NCI-H82 treated with DMSO at 0.1 percent for 48 hours (cell line): ENCODE measurements around the gene GNG7.
"Not testable (repeated sequence)": the region's sequence is repeated elsewhere in the genome, so short reads cannot be mapped to it uniquely, and the experiment has no call there.

Source experiments
- DNase-seq: peaks from one replicate; lab custom pipeline; 2025; ENCODE audit not compliant: unreplicated experiment; lab: John Stamatoyannopoulos, UW

The GNG7 gene

DNA sequence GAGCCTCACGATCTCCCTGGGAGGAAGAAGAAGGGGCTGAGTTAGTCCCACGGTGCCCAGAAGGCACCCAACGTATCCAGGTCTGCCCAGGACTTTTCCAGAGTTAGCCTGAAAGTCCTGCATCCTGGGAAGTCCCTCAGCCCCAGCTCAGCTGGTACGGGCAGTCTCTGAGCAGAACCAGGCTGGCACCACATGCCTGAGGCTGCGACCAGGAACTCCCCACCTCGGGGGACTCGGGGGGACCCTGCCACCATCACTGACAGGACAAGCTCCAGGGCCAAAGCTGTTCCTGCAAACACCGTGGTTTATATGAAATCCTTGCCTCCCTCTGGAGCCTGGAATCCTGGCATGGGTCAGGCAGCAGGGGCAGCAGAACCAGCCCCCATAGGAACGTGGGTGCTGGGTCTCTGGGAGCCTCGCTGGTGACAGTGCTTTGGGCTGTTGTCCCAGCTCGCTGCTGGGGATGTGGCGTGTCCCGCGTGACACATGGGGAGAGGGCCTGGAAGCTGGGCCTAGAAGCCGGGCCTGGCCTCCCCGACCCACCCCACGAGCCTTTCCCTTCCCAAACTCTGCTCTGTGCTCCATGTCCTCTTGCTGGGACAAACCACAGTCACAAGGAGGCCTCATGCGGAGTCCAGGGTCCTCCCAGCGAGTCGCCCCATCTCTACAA, 55.5 kb downstream of the GNG7 start:
- no peak for DNase-seq

DNA sequence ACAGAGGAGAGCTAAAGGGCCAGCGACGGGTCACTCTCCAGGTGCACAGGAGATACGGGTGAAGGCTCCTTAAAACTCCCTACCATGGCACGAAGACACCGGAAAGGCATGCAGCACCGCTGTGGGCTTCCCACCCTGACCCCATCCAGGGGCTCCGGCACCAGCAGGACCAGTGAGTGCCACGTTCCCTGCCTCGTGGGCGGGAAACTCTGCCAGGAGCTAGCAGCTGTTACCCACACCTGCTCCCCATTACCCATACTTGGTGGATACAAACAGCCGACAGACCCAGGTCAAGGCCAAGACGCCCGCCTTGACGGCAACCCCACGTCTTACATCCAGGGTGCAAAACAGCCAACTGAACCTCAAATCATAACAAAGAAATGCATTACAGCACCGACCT, 56.7 kb downstream of the GNG7 start:
- DNase-seq, result no peak

DNA sequence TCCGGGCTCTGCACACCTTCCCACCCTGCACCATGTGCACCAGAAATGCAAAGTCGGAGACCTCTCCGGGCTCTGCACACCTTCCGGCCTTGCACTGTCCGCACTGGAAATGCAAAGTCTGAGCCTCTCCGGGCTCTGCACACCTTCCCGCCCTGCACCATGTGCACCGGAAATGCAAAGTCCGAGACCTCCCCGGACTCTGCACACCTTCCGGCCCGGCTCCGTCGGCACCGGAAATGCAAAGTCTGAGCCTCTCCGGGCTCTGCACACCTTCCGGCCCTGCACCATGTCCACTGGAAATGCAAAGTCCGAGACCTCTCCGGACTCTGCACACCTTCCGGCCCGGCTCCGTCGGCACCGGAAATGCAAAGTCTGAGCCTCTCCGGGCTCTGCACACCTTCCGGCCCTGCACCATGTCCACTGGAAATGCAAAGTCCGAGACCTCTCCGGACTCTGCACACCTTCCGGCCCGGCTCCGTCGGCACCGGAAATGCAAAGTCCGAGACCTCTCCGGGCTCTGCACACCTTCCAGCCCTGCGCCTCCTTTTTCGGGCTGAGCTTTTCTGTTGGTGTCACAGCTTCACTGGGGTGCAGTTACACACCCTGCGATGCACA, 59.3 kb downstream of the GNG7 start:
- DNase-seq, result not testable (repeated sequence)

DNA sequence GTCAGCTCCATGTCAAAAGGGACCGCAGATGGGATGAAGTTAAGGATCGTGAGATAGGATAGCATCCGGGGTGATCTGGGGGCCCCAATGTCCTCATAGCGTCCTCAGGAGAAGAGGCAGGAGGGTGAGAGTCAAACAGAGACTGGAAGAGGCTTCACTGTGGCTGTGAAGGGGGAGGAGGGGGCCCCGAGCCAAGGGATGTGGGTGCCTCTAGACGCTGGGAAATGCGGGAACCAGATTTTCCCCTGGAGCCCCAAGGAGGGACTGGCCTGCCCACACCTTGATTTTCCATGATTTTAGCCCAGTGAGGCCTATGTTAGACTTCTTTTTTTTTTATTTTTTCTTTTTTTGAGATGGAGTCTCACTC, 61.2 kb downstream of the GNG7 start:
- DNase-seq, result no peak

DNA sequence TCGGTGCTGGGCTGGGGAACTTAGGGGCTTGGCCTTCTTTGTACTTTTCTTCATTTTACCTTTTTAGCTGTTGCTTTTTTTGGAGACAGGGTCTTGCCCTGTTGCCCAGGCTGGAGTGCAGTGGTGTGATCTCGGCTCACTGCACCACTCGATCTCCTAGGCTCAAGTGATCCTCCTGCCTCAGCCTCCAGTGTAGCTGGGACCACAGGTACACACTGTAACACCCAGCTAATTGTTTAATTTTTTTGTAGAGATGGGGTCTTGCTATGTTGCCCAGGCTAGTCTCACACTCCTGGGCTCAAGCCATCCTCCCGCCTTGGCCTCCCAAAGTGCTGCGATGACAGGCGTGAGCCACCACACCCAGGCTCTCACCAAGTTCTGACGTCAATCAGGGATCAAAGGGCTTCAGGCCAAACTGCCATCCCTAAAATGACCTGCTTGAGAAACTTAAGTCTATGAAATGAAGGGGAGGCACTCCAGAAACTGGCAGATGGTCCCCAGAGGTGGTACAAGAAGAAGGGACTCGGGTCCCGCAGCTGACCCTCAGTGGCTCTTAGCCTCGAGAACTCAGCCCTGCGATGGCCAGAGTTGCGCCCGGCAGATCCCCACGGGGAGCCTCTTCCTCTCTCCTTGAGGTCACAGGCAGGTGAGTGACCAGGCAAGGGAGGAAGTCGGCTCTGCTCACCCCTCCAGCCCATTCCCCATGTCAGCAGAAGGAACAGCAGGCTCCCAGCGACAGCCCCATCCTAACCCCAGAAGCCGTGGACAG, 61.7 kb downstream of the GNG7 start:
- no peak for DNase-seq

DNA sequence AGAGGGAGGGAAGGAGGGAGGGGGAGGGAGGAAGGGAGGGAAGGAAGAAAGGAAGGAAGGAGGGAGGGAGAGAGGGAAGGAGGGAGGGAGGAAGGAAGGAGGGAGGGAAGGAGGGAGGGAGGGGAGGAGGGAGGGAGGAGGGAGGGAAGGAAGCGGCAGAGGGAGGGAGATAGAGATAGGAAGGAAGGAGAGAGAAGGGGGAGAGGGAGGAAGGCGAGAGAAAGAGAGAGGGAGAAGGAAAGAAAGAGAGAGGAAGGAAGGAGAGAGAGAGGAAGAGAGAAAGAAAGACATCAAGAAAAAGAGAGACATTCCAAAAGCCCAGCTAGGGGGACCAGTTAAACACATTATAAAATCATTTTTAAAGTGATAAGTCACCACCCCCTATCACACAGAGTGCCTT, 62.5 kb downstream of the GNG7 start:
- no peak for DNase-seq

DNA sequence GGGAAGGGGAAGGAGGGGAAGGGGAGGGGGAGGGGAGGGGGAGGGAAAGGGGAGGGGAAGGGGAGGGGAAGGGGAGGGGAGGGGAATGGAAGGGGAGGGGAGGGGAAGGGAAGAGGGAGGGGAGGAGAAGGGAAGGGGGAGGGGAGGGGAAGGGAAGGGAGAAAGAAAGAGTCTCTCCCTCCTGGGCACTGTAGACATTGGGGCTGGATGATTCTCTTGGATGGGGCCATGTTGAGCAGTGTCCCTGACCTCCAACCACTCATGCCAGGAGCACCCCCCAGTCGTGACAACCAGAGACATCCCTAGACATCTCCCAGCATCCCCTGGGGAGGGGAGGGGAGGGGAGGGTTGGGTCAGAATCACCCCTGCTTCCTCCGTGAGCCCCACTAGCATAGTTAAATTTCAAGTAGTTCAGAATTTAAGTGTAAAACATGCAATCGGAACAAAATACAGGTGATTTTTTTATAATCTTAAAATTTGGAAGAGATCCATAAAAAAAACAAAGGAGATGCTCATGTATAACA, 64.0 kb downstream of the GNG7 start:
- no peak for DNase-seq

DNA sequence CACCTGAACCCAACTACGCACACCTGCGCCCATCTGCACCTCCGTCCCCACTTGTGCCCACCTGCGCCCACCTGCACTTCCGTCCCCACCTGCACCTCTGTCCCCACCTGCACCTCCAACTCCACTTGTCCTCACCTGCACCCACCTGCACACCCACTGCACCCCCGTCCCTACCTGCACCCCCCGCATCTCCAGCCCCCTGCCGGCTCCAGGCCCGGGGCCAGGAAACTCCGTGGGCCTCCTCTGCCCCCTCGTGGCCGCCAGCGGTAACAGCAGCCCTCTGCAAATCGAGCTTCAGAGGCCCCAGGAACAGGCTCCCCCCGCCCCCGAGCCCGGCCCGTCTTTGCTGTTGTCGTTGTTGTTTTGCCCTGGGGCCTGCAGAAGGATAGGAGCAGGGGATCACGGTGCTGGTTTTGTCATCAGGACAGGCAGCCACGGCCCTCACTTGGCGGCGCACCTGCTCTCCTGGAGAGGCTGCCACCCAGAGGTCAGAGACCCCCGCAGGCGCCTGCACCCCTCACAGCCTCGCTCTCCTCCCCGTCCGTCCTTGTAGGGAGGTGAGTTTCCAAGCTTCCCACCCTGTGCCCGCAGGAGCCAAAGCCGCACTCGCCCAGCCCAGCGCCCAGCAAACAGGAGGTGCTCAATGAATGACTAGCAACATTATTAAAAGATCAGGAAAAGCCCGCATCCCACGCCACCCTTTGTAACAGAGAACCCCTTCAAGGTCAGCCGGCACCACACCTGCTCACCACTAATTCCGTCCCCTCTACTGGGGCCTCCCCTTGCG, 65.4 kb downstream of the GNG7 start:
- DNase-seq, result no peak

DNA sequence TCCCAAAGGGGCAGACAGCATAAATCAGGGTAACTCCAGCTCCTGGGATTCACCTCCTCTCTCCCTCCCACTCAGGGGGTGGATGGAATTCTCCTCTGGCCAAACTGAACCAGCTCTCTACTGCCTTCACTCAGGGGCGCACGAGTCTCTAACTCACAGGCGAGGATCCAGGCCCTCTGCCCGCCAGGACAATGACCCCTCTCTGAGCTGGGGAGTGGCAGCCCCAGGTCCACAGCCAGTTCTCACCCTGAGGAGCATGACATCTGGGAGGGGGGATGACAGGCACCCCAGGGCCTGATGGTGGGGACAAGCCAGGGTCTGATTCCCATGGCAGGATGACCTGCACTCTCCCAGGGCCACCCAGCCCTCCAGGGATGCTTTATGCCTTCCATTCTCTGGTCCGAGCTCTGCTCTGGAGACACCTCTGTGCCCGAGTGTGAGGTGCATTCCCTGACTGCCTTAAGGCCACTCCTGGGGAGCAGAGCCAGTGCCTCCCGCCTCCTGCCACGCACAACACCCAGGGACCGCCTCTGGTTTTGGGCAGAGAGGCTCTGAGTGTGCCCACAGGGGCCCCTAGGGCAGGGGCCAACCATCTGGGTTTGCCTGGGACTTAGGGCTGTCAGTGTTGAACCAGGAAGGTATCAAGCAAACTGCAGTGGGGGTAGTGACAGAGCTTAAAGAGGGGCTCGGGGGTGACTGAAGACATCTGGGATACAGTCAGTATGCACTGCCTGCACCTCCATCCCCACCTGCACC, 66.2 kb downstream of the GNG7 start:
- DNase-seq, result no peak

DNA sequence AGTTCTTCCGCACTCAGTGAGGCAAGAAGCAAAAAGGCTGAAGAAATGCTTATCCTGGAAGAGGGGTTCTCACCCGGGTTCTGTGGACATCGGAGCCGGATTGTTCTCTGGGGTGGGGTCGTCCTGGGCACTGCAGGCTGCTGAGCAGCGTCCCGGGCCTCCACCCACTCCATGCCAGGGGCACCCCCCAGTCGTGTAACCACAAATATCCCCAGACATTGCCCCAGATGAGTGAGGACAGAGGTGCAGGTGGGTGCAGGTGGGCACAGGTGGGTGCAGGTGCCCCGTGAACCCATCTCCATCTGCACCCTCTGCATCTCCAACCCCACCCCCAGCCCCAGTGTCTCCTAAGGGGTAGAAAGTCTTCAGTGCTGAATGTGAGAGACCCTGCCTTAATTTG, 67.5 kb downstream of the GNG7 start:
- DNase-seq, result no peak

DNA sequence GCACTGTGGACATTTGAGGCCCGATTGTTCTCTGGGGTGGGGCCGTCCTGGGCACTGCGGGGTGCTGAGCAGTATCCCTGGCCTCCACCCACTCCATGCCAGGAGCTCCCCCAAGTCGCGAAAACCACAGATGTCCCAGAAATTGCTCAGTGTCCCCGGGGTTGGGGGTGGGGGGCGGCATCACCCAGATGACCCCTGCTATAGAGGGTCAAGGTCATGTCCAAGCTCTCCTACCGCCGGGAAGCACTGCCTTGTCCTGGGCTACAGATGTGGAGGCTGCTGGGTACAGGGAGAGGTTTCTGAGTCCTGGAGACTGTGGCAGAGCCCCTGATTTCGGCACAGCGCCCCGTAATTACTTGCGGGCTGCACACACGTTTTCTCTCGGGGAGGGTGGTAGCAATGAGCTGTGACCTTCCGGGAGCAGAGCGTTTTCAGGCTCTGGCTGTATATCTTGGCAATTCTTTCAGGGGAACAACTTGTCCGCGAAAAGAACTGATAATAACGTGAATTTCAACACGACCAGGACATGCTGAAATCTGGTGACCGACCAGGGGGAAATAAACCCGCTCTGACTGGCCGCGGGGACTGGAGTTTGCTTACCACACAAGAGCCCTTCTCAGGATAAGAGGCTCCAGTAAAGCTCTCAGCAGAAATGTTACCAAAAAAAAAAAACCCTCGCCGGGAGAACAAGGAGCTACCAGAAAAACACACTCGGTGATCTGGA, 68.1 kb downstream of the GNG7 start:
- no peak for DNase-seq

DNA sequence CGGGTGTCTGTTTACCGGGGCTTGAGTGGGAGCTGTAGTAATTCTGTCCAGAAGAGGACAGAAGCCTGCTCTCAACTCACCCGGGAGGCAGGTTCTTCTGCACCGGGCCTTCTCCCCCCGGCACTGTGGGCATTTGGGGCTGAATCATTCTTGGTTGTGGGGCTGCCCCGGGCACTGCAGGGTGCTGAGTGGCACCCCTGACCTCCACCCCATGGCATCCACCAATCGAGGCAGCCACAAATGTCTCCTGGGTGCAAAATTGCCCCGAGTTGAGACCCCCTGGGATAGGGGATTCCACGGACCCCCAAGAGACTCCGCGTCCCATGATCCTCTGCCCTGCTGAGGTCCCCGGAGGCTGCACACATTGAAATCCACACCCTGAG, 68.8 kb downstream of the GNG7 start:
- DNase-seq, result no peak

DNA sequence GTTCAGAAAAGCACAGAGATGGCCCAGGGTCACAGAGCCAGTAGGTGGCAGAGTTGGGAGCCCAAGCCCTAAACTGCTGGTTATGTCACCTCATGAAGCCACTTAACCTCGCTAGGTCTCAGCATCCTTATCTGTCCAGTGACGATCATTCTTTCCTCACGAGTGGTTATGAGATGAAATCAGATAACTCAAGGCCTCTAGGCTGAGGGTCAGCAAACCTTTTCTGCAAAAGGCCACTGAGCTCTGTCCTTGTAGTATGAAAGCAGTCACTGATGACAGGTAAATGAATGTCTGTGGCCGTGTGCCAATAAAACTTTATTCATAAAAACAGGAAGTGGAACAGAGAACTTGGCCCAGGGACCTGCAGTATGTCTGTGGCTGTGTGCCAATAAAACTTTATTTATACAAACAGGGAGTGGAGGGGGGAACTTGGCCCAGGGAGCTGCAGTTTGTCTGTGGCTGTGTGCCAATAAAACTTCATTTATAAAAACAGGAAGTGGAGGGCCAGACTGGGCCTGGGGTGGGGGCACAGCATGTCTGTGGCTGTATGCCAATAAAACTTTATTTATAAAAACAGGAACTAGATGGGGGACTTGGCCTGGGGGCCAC, 71.2 kb downstream of the GNG7 start:
- DNase-seq, result no peak

DNA sequence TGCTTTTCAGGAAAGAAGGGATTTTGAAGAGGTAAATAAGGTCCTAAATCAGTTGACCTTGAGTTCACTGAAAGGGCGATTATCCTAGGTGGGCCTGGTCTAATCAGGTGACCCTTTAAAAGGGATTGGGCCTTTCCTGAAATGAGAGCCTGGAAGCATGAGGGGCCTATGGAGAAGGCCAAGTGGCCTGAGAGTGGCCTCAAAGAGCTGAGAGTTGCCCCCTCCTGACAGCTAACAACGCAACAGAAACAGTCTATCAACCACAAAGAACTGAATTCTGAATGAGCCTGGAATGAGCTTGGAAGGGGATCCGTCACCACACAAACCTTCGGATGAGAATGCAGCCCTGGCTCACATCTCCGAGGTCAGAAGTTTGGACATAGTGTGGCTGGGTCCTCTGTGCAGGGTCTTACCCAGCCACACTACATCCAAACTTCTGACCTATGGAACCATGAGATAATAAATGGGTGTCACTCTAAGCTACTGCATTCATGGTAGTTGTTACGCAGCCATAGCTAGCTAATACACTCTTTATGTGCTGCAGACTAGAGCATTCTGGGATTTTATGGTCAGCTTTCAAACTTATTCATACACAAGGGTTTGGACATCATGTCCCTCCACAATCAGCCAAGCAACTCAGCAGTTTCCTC, 72.0 kb downstream of the GNG7 start:
- DNase-seq, result no peak

DNA sequence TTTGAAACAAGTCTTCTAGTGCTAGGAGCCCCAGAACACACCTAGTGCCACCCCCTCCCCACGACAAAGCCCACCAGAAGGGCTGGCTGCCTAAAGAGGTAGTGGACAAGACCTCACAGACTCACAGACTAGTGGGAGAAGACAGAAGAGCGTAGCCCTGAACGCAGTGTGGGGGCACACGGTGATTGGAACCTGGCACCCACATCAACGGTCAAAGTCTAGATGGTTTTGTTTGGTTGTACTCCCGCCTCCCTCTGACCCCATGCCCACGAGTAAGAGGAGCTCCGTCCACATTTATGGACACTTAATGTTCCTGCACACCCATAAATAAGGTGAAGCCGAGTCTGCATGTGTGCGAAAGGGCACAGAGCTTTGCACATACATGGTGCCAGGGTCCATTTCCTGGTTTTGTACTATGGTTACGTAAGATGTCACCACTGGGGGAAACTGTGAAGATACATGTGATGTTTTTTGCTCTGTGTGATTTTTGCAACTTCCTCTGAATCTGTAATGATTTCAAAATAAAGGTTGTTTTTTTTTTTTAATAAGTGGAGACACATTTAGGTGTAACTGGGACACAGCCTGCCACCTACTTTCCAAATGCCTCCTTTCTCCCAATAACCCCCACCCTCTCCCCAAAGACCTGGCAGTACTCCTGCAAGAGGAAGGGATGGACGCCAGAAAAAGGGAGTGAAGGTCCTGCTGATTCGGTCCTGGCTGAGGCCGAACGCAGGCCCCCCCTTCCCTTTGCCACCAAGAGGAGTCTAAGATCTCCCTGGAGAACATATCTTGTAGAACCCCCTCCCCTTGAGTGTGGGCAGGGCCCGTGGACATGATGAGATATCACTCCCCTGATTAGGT, 72.8 kb downstream of the GNG7 start:
- DNase-seq, result no peak

DNA sequence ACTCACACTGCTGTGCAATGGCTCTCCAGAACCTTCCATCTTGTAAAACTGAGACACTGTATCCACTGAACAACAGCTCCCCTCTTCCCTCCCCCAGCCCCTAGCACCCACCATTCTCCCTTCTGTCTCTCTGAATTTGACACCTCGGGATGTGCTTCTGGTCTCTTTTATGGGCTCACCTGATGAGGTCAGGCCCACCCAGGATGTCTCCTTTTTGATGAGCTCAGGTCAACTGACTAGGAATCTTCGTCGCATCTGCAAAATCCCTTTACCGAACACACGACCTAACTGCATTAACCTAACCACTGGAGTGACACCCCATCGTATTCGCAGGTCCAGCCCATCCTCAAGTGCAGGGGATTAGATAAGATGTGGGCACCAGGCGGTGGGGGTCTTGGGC, 73.9 kb downstream of the GNG7 start:
- no peak for DNase-seq

DNA sequence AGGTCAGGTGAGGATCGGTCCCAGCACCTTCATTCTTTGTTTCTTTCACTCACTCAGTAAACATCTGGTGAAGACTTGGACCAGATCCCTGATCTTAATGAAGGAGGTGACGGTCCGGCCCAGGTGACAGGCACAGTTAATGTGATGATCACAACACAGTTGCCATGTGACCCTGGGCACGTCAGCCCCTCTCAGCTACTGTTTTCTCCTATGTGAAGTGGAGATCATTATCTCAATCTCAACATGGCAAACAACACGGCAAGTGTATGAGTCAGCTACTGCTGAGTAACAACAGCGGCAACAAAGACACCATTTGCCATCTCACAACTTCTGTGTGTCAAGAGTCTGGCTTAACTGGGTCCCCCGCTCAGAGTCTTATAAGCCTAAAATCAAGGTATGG, 74.6 kb downstream of the GNG7 start:
- DNase-seq, result no peak

DNA sequence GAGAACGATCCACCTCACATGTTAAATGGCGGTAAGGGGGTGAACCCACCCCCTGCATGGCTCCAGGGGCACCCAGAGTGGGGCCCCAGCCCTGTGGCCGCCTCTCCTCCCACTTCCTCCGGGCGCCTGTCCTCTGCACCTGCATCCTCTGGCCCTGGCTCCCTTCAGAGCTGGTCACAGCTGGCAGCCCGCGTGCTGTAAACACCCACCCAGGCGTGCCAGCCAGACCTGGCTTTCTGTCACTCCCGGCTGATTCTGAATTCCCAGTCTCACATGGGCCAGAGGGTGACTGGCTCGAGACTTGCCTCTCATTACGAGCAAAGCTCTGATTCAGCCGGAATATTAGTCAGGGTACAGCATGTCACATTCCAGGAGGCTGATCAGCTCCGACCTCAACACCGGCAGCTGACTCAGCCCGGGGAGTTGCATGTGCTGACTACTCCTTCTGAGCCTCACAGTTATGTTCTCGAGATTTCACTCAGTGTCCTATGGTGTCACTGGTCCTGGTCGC, 75.1 kb downstream of the GNG7 start:
- no peak for DNase-seq
